K562 treated with DMSO at 1 percent for 4 hours (cell line): ENCODE measurements around the gene PRAMEF18. TPM values are rescaled to one million over a fixed set of nuclear protein-coding genes. Genes with fewer than 3 reads are reported as not detected.

Experiments
- total RNA-seq: library from RNA; unstranded; fragments of 300-600 nt; gene quantifications from 2 replicates; pipeline ENCODE4 v1.2.3, GENCODE V29; 2022; ENCODE audit not compliant: insufficient read depth

Gene PRAMEF18, protein sequence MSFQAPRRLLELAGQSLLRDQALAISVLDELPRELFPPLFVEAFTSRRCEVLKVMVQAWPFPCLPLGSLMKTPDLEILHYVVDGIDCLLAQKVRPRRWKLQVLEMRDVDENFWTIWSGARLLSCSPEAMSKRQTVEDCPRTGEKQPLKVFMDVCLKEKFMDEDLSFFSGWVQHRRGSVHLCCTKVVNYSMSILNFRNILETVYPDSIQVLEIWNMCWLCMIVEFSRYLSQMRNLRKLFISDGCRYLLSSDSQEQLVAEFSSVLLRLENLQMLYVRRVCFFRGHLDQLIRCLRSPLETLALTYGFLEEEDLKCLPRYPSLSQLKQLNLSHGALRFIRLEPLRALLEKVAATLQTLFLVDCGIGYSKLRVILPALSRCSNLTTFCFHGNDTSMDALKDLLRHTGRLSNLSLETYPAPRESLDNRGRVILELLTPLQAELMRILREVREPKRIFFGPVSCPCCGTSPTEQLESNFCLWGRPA
- not detected in 2 replicates for total RNA-seq

DNA sequence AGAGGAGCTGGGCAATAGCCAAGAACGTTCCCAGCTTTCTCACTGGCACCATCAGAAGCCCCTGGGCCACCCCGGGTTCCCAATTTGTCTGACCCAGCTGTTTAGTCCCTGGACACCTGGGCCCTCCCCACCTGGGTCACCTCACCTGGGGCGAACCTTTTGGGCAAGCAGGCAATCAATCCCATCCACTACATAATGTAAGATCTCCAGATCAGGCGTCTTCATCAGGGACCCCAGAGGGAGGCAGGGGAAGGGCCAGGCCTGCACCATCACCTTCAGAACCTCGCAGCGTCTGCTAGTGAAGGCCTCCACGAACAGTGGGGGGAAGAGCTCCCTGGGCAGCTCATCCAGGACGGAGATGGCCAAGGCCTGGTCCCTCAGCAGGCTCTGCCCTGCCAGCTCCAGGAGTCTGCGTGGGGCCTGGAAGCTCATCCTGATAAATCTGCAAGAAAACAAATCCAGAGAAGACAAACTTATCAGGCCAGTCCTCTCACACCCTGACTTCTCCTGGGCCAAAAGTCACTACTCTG lies at the start of gene PRAMEF18:
TSS of gene PRAMEF18 (minus strand) at position 480 of the 530 bp plus-strand sequence. CDS start at position 432, 48 bp downstream.

DNA sequence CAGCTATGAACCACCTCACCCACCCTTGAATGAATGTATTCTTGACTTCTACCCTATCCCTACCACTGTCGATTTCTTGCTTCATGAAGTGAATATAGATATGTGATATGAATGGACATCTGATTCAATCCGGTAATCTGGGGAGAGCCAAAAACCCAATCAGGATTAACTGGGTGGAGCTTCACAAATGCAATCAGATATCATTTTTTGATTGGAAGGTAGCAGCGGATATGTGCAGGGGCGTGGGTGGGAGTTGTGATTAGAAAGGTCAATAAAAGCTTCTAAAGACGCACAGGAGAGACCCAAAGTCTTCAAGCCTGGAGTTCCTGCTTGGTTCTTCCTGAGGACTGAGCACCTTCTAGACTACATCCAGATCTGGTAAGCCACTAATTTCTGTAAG lies 27.9 kb upstream of the PRAMEF18 start, which contains the start of gene PRAMEF5:
TSS of gene PRAMEF5 (plus strand) at position 301 of the 400 bp plus-strand sequence. CDS start 5,071 bp downstream, outside the sequence.

DNA sequence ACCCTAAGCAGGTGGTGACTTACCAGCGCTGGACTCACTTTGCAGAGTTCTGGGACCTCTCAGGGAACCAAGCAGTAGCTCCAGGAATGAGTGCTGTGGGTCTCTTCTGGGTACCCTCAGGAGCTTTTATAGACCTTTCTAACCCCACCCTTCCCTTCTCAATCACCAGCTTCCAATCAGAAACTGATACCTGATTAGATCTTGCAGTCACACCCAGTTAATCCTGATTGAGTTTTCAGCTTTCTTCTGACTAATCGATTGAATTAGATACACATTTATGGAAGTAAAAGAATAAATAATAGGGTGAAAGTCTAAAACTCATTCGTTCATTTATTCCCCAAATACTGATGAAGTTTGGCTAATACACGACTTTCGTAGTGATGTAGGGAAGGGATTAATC lies 24.6 kb downstream of the PRAMEF18 start, which contains the start of gene PRAMEF13:
TSS of gene PRAMEF13 (minus strand) at position 101 of the 400 bp plus-strand sequence. CDS start 1,820 bp downstream, outside the sequence.

Other genes starting within 250 kb of the PRAMEF18 start
- not detected in 2 replicates for gene PRAMEF27, start 169.6 kb downstream of the PRAMEF18 start, total RNA-seq
- not detected in 2 replicates for gene HNRNPCL3, start 165.4 kb downstream of the PRAMEF18 start, total RNA-seq
- not detected in 2 replicates for gene PRAMEF25, start 155.4 kb downstream of the PRAMEF18 start, total RNA-seq
- gene HNRNPCL2, start 109.3 kb downstream of the PRAMEF18 start, total RNA-seq = not detected in 2 replicates
- not detected in 2 replicates for gene PRAMEF26, start 70.1 kb downstream of the PRAMEF18 start, total RNA-seq
- not detected in 2 replicates for gene HNRNPCL4, start 60.5 kb downstream of the PRAMEF18 start, total RNA-seq
- gene PRAMEF9, start 54.3 kb downstream of the PRAMEF18 start, total RNA-seq = not detected in 2 replicates
- gene PRAMEF13, start 24.7 kb downstream of the PRAMEF18 start, total RNA-seq = not detected in 2 replicates
- gene PRAMEF5, start 28.0 kb upstream of the PRAMEF18 start, total RNA-seq = not detected in 2 replicates
- not detected in 2 replicates for gene PRAMEF8, start 59.0 kb upstream of the PRAMEF18 start, total RNA-seq
- not detected in 2 replicates for gene PRAMEF33, start 77.4 kb upstream of the PRAMEF18 start, total RNA-seq
- gene PRAMEF15, start 89.4 kb upstream of the PRAMEF18 start, total RNA-seq = not detected in 2 replicates
- not detected in 2 replicates for gene PRAMEF14, start 121.0 kb upstream of the PRAMEF18 start, total RNA-seq
- not detected in 2 replicates for gene PRAMEF19, start 145.8 kb upstream of the PRAMEF18 start, total RNA-seq
- gene PRAMEF17, start 163.5 kb upstream of the PRAMEF18 start, total RNA-seq = not detected in 2 replicates
- not detected in 2 replicates for gene PRAMEF20, start 184.3 kb upstream of the PRAMEF18 start, total RNA-seq